HG03342 (cell line): ENCODE results near the gene ASZ1.
A peak's percentile ranks its signal among the peaks of the same experiment; 100 is the strongest.
"Not testable (repeated sequence)": the region's sequence is repeated elsewhere in the genome, so short reads cannot be mapped to it uniquely, and the experiment has no call there.

Experiments used
- ATAC-seq: cut with Tn5 transposase; IDR thresholded peaks from one replicate; pipeline ENCODE4 v1.9.1; 2021; ENCODE audit warnings: mild to moderate bottlenecking, moderate library complexity; ENCODE audit not compliant: unreplicated experiment

Gene ASZ1

GRCh38 chr7:117427258-117427701, at the start of gene ASZ1:
ASZ1 (minus strand) TSS chr7:117427493; CDS start chr7:117427460, 33 bp downstream.
- no peak for ATAC-seq

DNA sequence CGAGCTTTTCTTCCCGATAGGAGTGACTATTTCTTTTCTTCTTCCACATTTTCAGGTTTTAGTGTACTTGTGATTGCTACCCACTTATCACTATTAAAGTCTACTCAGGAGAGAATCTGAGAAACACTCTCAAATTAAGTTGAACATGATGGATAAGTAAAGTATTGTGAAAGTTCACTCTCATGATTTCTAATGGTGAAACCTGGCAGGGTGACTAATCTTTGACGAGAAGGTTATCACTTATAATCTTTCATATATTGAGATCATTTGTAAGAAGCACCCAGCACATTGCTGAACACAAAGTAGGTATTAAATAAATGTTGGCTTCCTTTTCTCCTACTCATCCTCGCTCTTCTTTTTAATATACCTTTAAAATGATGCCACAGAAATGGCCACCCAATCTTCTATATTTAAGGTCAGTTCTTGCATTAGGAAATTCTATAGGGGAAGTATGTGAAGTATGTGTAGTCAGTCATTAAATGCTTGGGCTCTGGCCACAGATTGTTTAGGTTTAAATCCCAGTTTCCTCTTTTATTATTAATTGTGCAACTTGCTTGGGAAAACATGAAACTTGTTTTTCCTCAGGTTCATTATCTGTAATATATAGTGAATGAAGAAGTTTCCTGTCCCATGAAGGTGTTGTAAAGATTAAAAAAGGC, 49.4 kb upstream of the ASZ1 start:
- ATAC-seq: no peak

GRCh38 chr7:117472335-117472734, 45.0 kb upstream of the ASZ1 start:
- ATAC-seq: no peak

- ATAC-seq: no peak
These were observed 43.5 kb upstream of the ASZ1 start for GRCh38 chr7:117470777-117471176.

DNA sequence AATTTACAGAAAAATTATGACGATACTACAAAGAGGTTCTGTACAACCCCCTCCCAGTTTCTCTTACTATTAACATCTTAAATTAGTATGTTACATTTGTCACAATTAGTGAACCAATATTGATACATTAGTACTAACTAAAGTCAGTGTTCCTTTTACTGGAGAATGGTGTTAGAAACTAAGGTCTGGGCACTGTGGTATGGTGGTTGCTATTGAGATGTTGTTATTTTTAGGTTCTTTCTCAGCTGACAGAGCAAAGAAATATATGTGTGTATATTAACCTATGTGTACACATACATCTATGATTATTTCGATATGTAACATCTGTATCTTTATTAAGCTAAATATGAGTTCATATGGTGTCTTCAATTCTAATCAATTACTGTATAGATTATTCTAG, 40.9 kb upstream of the ASZ1 start:
- no peak for ATAC-seq

DNA sequence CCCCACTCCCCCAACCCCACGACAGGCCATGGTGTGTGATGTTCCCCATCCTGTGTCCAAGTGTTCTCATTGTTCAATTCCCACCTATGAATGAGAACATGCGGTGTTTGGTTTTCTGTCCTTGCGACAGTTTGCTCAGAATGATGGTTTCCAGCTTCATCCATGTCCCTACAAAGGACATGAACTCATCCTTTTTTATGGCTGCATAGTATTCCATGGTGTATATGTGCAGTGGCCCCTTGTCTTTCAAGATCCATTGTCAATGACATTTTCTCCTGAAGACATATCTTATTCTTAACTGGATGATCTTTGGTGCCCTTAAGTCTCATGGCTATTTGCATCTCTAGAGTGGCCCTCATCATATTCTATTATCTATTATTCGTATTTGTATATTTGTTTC, 33.5 kb upstream of the ASZ1 start:
- not testable (repeated sequence) for ATAC-seq

- ATAC-seq: no peak
These were observed 32.4 kb upstream of the ASZ1 start for GRCh38 chr7:117459735-117460134.

- ATAC-seq: no peak
These were observed 31.8 kb upstream of the ASZ1 start for GRCh38 chr7:117458977-117459583.

- no peak for ATAC-seq
These were observed 21.4 kb upstream of the ASZ1 start for GRCh38 chr7:117448655-117449054.

DNA sequence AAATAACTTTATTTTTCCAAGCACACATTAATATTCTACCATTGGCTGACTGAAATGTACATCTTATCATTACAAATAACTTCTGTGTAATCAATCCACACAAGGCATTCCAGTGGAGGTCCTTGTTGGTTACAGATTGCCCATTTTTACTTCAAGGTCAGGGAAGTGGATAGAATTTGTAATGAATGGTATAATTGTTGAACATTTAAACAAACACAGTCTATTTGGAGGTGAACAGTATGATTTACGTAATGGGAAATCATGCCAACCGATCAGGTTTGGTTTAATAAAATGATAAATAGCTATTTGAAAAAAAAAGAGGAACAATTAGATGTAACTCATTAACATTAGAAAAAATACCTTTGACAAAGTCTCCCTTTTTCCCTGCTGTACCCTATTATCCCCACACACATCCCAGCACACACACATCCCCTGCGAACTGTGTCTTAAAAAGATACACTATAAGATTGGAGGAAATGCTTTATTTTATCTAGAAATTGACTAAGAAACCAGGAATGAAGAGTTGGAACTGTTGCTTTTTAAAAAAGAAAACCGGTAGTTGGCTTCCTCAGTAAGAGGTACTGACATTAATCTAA, 19.0 kb upstream of the ASZ1 start:
- no peak for ATAC-seq

DNA sequence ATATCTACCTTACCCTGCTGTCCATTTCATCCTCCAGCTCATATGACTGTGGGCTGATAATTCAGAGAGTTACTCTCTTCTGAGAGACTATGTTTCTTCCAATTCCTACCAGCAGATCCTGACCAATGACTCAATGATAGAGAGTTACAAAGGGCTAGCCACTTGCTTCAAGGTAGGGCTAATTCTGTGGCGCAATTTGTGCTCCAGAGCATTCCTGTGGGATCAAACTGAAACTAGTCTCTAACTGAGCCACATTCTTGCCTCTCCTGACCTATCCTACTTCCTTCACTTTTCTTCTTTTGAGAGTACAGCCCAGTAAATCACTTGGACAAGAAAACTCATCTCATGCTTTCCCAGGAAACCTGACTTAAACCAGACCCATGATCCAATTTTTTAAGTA, 17.9 kb upstream of the ASZ1 start:
- ATAC-seq: no peak

- ATAC-seq: no peak
These were observed 17.4 kb upstream of the ASZ1 start for GRCh38 chr7:117444646-117445045.

GRCh38 chr7:117435475-117436043, 8.3 kb upstream of the ASZ1 start:
- ATAC-seq: peak; percentile 96

DNA sequence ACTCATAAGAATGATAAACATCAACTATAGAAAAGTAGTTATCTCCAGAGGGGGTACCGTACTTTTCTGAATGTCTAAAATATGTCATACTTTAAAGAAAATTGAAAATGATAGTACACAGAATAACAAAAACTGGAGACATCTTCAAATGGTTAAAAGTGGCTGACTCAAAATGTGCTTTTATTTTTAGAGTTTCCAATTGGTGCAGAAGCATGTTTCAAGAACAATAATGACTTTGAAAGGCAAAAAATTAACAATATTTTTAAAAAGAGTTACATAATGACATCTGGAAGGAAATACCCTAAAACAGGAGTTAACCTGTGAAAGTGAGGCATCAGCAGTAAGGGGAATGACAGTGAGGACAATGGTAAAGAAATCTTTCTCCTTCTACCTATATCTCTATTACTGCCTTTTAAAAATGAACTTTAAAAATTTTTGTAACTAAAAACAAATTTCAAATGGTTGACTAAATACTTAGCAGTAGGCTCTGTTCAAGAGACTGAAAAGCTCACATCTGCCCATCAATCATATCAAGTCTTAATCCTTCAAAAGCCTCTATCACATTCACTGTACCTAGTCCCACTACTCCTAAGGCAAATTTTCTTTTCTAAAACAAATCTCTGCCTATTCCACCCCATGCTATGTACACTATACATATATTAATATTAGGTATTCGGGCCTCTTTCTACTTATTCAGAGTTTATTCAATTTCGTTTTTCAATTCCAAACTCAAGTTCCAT, 3.0 kb downstream of the ASZ1 start:
- ATAC-seq: peak; percentile 64

DNA sequence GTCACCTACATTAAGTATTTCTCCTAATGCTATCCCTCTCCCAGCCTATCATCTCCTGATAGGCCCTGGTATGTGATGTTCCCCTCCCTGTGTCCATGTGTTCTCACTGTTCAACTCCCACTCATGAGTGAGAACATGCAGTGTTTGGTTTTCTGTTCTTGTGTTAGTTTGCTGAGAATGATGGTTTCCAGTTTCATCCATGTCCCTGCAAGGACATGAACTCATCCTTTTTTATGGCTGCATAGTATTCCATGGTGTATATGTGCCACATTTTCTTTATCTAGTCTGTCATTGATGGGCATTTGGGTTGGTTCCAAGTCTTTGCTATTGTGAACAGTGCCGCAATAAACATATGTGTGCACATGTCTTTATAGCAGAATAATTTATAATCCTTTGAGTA, 12.7 kb downstream of the ASZ1 start:
- not testable (repeated sequence) for ATAC-seq

DNA sequence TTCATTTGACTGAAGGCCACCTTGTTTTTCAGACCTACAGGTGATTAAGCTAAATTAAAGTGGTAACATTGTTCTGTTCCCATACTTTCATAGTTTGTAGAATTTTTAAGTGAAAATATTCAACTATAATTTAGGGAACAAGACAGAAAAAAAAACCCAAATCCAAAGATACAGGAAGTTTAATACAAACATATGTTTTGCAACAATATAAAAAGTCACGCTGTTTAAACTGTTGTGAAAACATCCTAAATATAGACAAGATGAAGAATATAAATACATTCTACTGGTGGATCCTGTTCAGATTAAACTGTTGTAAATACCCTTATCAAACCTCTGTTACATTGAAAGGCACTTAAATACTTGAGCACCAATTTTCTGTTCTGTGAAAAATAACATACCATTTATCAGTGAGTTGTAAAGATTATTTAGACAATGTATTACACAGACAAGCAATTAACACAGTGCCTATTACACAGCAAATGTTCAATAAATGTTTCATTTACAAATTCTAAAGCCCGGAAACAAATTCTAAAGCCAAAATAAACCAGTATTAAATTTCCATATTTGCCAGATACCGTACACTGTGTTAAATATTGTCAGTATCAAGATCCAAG, 14.2 kb downstream of the ASZ1 start:
- ATAC-seq: no peak

- ATAC-seq: no peak
These were observed 14.9 kb downstream of the ASZ1 start for GRCh38 chr7:117412390-117412789.

GRCh38 chr7:117411539-117411938, 15.8 kb downstream of the ASZ1 start:
- peak; percentile 83 for ATAC-seq

GRCh38 chr7:117408831-117409230, 18.5 kb downstream of the ASZ1 start:
- ATAC-seq: no peak

GRCh38 chr7:117405519-117405918, 21.8 kb downstream of the ASZ1 start:
- no peak for ATAC-seq

DNA sequence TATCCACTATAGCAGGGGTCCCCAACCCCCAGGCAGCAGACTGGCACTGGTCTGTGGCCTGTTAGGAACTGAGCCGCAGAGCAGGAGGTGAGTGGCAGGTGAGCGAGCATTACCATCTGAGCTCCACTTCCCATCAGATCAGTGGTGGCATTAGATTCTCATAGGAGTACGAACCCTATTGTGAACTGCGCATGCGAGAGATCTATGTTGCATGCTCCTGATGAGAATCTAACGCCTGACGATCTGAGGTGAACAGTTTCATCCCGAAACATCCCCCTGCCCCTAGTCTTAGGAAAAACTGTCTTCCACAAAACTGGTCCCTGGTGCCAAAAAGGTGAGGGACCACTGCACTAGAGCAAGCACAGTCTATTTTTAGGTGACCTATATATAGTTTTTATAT, 23.6 kb downstream of the ASZ1 start:
- ATAC-seq: no peak
